ENCODE results near the gene LCE4A.

LCE4A gene

DNA sequence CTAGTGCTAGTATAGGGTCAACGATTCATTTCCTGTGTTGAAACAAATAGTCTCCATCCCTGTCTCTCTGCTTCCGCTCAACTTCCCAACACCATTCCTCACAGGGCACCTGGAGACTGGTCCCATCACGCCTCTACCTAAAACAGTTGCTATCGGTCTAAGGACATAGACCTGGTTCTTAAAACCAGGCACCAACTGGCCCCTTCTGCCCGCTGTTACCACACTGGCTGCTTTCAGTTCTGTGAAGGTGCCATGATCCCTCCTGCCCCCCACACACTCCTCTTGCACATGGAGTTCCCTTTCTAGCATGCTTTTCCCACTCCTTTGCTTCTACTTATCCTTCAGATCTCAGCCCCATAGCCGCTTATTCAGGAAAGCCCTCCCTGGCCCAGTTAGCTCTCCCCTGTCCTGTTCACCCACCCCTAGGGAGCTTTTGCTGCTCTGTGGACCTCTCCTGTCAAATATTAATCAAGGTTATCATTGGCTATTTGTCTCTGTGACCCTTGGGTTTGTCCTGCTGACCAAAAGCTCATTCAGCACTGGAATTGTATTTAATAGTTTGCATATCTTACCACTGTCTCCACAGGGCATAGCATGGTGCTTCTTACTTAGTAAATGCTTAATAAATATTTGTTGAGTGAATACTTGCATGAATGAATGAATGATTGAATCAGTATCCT, 37.9 kb downstream of the LCE4A start:
- no peak for DNase-seq (ENCODE audit: low read depth)

DNA sequence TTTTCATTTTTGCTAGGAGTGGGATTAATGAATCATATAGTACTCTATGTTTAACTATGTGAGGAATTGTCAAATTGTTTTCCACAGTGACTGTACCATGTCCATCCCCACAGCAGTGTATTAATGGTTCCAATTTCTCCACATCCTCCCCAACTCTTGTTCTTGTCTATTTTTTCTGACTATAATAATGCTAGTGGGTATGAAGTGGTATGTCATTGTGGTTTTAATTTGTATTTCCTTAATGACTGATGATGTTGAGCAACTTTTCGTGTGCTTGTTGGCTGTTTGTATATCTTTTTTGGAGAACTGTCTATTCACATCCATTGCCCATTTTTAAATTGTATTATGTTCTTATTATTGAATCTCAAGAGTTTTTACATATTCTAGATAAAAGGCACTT, 39.9 kb downstream of the LCE4A start:
- DNase-seq (ENCODE audit: low read depth): no peak

DNA sequence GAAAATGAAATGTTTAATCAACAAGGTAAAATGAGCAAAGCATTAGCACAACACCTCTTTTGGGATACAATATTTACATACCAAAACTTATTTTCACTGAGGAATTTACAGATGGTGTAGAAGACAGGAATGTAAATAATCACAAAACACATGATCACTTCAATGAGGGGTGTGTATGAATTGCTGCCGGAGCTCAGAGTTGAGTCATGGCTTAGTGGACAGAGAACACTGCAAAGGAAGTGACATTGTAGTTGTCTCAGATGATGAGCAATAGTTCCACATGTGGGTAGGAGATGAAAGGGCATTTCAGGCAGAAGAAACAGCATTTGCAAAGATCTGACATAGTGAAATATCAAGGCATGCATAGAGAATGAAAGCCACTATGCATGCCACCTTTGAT, 44.3 kb downstream of the LCE4A start:
- DNase-seq (ENCODE audit: low read depth): no peak

DNA sequence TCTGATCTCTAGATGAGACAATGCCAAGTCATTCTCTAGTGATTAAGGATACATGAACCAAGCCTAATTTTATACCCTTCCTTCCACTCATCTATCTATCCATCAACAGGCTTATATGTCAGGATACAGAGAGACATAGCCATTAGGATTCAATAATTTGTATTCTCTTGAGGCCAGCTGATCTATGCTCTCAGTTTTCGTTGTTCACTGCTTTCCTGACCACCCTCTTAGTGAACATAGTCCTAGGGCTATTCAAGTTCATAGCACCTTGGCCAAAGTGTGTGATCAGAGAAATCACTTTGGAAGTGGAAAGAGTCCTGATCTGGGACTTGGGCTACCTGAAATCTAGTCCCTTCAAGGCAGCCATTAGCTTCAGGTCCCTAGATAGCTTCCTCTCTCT, 45.6 kb downstream of the LCE4A start:
- DNase-seq (ENCODE audit: low read depth): no peak

DNA sequence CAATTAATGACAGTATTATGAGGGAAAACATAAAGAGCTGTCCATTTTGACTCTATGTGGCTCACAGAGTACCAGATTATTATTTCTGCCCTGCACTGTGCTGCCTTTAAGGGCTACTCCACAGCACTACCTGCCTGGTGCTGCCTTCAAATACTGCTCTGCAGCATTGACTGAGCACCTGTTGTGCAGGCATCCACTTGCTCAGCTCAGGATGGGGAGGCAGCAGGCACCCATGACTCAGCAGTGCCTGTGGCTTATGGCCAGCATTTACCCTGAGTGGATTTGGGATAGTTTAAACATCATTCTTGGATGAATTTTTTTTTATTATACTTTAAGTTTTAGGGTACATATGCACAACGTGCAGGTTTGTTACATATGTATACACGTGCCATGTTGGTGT, 48.9 kb downstream of the LCE4A start:
- no peak for DNase-seq (ENCODE audit: low read depth)

DNA sequence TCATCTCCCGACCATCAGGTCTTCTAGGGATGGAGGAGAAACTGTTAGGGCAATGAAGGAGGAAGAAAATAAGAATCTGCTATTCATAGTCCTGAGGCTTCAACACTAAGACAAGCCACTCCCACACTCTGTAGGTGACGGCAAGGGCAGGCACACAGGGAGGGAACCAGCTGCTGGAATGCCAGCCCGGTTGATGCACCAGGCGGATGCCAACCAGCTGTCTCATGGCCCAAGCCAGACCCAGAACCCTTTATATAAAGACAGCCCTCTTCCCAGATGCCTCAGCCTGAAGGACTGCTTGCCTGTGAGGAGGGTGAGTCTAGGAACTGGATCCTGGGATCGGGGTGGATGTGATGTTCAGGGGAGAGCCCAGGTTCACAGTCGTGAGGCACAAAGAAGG, 49.8 kb downstream of the LCE4A start, which contains the start of gene KPRP:
Gene KPRP, plus strand, starts transcription at position 279 of the 400 bp plus-strand sequence. CDS start 1,564 bp downstream, outside the sequence.
- DNase-seq (ENCODE audit: low read depth): no peak

DNA sequence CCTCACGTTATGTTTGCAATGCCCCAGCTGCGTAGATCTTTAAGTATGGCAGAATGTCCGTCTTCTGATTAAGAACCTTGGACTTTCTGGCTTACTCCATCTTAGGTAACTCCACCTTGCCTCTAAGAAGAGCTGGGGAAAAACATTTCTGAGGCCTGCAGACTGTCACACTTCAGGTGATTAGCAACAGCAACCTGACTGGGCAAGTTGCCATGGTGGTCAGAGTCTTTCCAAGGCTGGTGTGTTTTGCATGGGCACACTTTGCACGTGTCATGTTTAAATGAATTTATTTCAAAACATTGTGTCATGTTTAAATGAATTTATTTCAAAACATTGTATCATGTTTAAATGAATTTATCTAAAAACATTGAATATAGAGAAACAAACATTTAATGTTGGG, 50.7 kb downstream of the LCE4A start:
- DNase-seq (ENCODE audit: low read depth): no peak
